AG09309 (cell line): ENCODE measurements around the gene HIC1.

Experiments
- DNase-seq: peaks from one replicate; pipeline ENCODE4 v3.0.0-alpha.2; 2010; ENCODE audit warnings: low read depth
- H3K4me3 ChIP-seq: 2 replicates; pipeline ENCODE4 v1.5.1; 2011; ENCODE audit warnings: mild to moderate bottlenecking, low read depth, low read length, moderate library complexity; ENCODE audit not compliant: control insufficient read depth
- CTCF ChIP-seq: IDR thresholded peaks from 2 replicates; pipeline ENCODE4 v1.5.1; 2011; ENCODE audit warnings: mild to moderate bottlenecking, low read depth, low read length, inconsistent platforms; ENCODE audit not compliant: insufficient read depth, control insufficient read depth; ENCODE audit errors: missing control alignments

HIC1 gene

GRCh38 chr17:2090804-2091534 lies 36.1 kb downstream of the HIC1 start:
- no peak overlapping the region for H3K4me3 ChIP-seq
- TF ChIP-seq CTCF, result peak; percentile 62
- peak; percentile 89 for DNase-seq

GRCh38 chr17:2092253-2092652 lies 37.4 kb downstream of the HIC1 start:
- DNase-seq, result no peak
- no peak overlapping the region for H3K4me3 ChIP-seq
- no peak for TF ChIP-seq CTCF

- no peak for TF ChIP-seq CTCF
- no peak for DNase-seq
- no peak overlapping the region for H3K4me3 ChIP-seq
Observed at GRCh38 chr17:2093349-2093748, 38.4 kb downstream of the HIC1 start.

GRCh38 chr17:2094891-2095535 lies 40.1 kb downstream of the HIC1 start:
- no peak overlapping the region for H3K4me3 ChIP-seq
- no peak for DNase-seq
- peak; percentile 72 for TF ChIP-seq CTCF

- DNase-seq, result no peak
- no peak for TF ChIP-seq CTCF
- no peak overlapping the region for H3K4me3 ChIP-seq
Observed at GRCh38 chr17:2095536-2095910, 40.6 kb downstream of the HIC1 start.

- no peak overlapping the region for H3K4me3 ChIP-seq
- no peak for TF ChIP-seq CTCF
- no peak for DNase-seq
Observed at GRCh38 chr17:2101448-2102257, 46.8 kb downstream of the HIC1 start.
